H9 (cell line): ENCODE data around the gene FMO2. TPM values are rescaled to one million over a fixed set of nuclear protein-coding genes. Genes with fewer than 3 reads are reported as not detected.

ENCODE experiments used
- DNase-seq: peaks from one replicate; pipeline ENCODE4 v3.0.0-alpha.2; 2017
- H2AFZ ChIP-seq: one replicate; pipeline ENCODE4 v1.6.1; 2013; ENCODE audit warnings: mild to moderate bottlenecking, low read length, control low read depth, moderate library complexity
- H2AK5ac ChIP-seq: 2 replicates; pipeline ENCODE4 v1.6.1; 2013; ENCODE audit warnings: low read length, control low read depth, mixed read lengths; ENCODE audit not compliant: insufficient read length
- H2BK120ac ChIP-seq: one replicate; pipeline ENCODE4 v1.6.1; 2013; ENCODE audit warnings: low read depth, mild to moderate bottlenecking, low read length, control low read depth, inconsistent platforms; ENCODE audit not compliant: poor library complexity, severe bottlenecking
- H2BK12ac ChIP-seq: 2 replicates; pipeline ENCODE4 v1.6.1; 2013; ENCODE audit warnings: low read length, control low read depth, mixed read lengths, low read depth; ENCODE audit not compliant: insufficient read length
- H2BK15ac ChIP-seq: 2 replicates; pipeline ENCODE4 v1.6.1; 2013; ENCODE audit warnings: low read depth, low read length, control low read depth
- H2BK20ac ChIP-seq: one replicate; pipeline ENCODE4 v1.6.1; 2013; ENCODE audit warnings: low read depth, mild to moderate bottlenecking, low read length, control low read depth, inconsistent platforms; ENCODE audit not compliant: poor library complexity, severe bottlenecking
- H2BK5ac ChIP-seq: 2 replicates; pipeline ENCODE4 v1.6.1; 2013; ENCODE audit warnings: low read length, control low read depth, mixed read lengths; ENCODE audit not compliant: insufficient read length
- H3K14ac ChIP-seq: 2 replicates; pipeline ENCODE4 v1.6.1; 2013; ENCODE audit warnings: low read length, control low read depth; ENCODE audit not compliant: insufficient read depth
- H3K18ac ChIP-seq: 2 replicates; pipeline ENCODE4 v1.6.1; 2013; ENCODE audit warnings: low read depth, mild to moderate bottlenecking, mixed read lengths, low read length, control low read depth; ENCODE audit not compliant: insufficient read length
- H3K23ac ChIP-seq: 2 replicates; pipeline ENCODE4 v1.6.1; 2013; ENCODE audit warnings: low read length, control low read depth, mixed read lengths, low read depth; ENCODE audit not compliant: insufficient read length
- H3K23me2 ChIP-seq: 2 replicates; pipeline ENCODE4 v1.6.1; 2013; ENCODE audit warnings: low read depth, mild to moderate bottlenecking, mixed read lengths, low read length, control low read depth; ENCODE audit not compliant: insufficient read length, poor library complexity, severe bottlenecking
- H3K27ac ChIP-seq: 2 replicates; pipeline ENCODE4 v1.5.1; 2013; ENCODE audit warnings: low read length, control low read depth, mixed read lengths, low read depth; ENCODE audit not compliant: insufficient read length
- H3K27me3 ChIP-seq: 2 replicates; pipeline ENCODE4 v1.6.1; 2013; ENCODE audit warnings: low read length, control low read depth, inconsistent platforms; ENCODE audit not compliant: insufficient read depth
- H3K4ac ChIP-seq: 2 replicates; pipeline ENCODE4 v1.6.1; 2013; ENCODE audit warnings: low read depth, mild to moderate bottlenecking, control low read depth, inconsistent platforms, low read length, moderate library complexity
- H3K4me1 ChIP-seq: 2 replicates; pipeline ENCODE4 v1.6.1; 2013; ENCODE audit warnings: low read length, control low read depth, inconsistent platforms; ENCODE audit not compliant: insufficient read depth
- H3K4me2 ChIP-seq: 2 replicates; pipeline ENCODE4 v1.6.1; 2013; ENCODE audit warnings: low read length, control low read depth, mixed read lengths; ENCODE audit not compliant: insufficient read length, insufficient read depth
- H3K56ac ChIP-seq: 2 replicates; pipeline ENCODE4 v1.6.1; 2013; ENCODE audit warnings: low read depth, mild to moderate bottlenecking, mixed read lengths, low read length, control low read depth; ENCODE audit not compliant: insufficient read length
- H3K79me1 ChIP-seq: 2 replicates; pipeline ENCODE4 v1.6.1; 2013; ENCODE audit warnings: low read depth, mild to moderate bottlenecking, moderate library complexity, low read length, control low read depth, inconsistent platforms; ENCODE audit not compliant: insufficient read depth, poor library complexity, severe bottlenecking
- H3K79me2 ChIP-seq: 2 replicates; pipeline ENCODE4 v1.6.1; 2013; ENCODE audit warnings: low read length, control low read depth, inconsistent platforms; ENCODE audit not compliant: insufficient read depth
- H3K9ac ChIP-seq: 2 replicates; pipeline ENCODE4 v1.6.1; 2013; ENCODE audit warnings: low read length, control low read depth, mixed read lengths; ENCODE audit not compliant: insufficient read length; ENCODE audit errors: extremely low read depth
- H3K9me3 ChIP-seq: one replicate; pipeline ENCODE4 v1.6.1; 2013; ENCODE audit warnings: low read depth, low read length, inconsistent platforms; ENCODE audit not compliant: control insufficient read depth
- H3T11ph ChIP-seq: one replicate; pipeline ENCODE4 v1.6.1; 2013; ENCODE audit warnings: mild to moderate bottlenecking, low read length, control low read depth, inconsistent platforms
- H4K20me1 ChIP-seq: one replicate; pipeline ENCODE4 v1.6.1; 2013; ENCODE audit not compliant: control insufficient read depth, insufficient read length, insufficient read depth
- H4K5ac ChIP-seq: 2 replicates; pipeline ENCODE4 v1.6.1; 2013; ENCODE audit warnings: low read depth, mild to moderate bottlenecking, mixed read lengths, low read length, control low read depth; ENCODE audit not compliant: insufficient read length
- H4K8ac ChIP-seq: replicated peaks from 2 replicates; pipeline ENCODE4 v1.6.1; 2013; ENCODE audit warnings: low read length, control low read depth, mixed read lengths, low read depth; ENCODE audit not compliant: insufficient read length
- H4K91ac ChIP-seq: 2 replicates; pipeline ENCODE4 v1.6.1; 2013; ENCODE audit warnings: low read depth, mild to moderate bottlenecking, moderate library complexity, mixed read lengths, low read length, control low read depth; ENCODE audit not compliant: insufficient read length
- H3K27ac Mint-ChIP-seq, 3 experiments: 2 replicates in 2 of 3; 3 replicates in 1 of 3; pipeline ENCODE4 v1.8.0; 2020 to 2021; ENCODE audit warnings: mixed read lengths in 3 of 3, mild to moderate bottlenecking in 1 of 3, moderate library complexity in 1 of 3
- H3K27me3 Mint-ChIP-seq: 2 replicates; pipeline ENCODE4 v1.8.0; 2021; ENCODE audit warnings: low read depth, mild to moderate bottlenecking, moderate library complexity, mixed read lengths
- H3K36me3 Mint-ChIP-seq, 3 experiments: 2 replicates in 2 of 3; 3 replicates in 1 of 3; pipeline ENCODE4 v1.8.0; 2020 to 2021; ENCODE audit warnings: low read depth in 3 of 3, mixed read lengths in 3 of 3; ENCODE audit not compliant: insufficient read depth in 1 of 3
- H3K4me1 Mint-ChIP-seq, 2 experiments: 2 replicates each; pipeline ENCODE4 v1.8.0; 2020; ENCODE audit warnings: mixed read lengths in 2 of 2
- H3K4me3 Mint-ChIP-seq, 2 experiments: 2 replicates in 1 of 2; 3 replicates in 1 of 2; pipeline ENCODE4 v1.8.0; 2020 to 2021; ENCODE audit warnings: mild to moderate bottlenecking in 2 of 2, mixed read lengths in 2 of 2, moderate library complexity in 1 of 2
- H3K9me3 Mint-ChIP-seq, 2 experiments: 2 replicates in 1 of 2; 3 replicates in 1 of 2; pipeline ENCODE4 v1.8.0; 2020; ENCODE audit warnings: mild to moderate bottlenecking in 2 of 2, mixed read lengths in 2 of 2, moderate library complexity in 1 of 2
- WGBS: extraction: QIAGEN DNeasy Blood & Tissue Kit; methylation state at CpG from one replicate; pipeline ENCODE4 v1.1.7; 2013; ENCODE audit warnings: missing lambda C conversion rate, low lambda C conversion rate, mixed read lengths; ENCODE audit not compliant: insufficient read length; ENCODE audit errors: extremely low coverage; 5-methylcytosine and 5-hydroxymethylcytosine counted together
- total RNA-seq: library from RNA; stranded (reverse); gene quantifications from 2 replicates; pipeline ENCODE4 v1.2.1, GENCODE V29; 2021
- TF ChIP-seq, protein P1 (sequence below): fragments of 200-600 bp; sonication (generic); conservative IDR thresholded peaks from 3 replicates; pipeline ENCODE4 v1.8.0; 2021; ENCODE audit warnings: antibody characterized with exemption, mild to moderate bottlenecking

The FMO2 gene
- total RNA-seq, 1 experiment from 2014 or later = not detected

- Histone ChIP-seq H3K23me2 (peaks cover 6% of the 10 kb centered on the region), H2BK120ac (peak overlapping the region; percentile 23), H2BK5ac (no peak overlapping the region), H2BK15ac (no peak overlapping the region), H3K27ac (peak overlapping the region; percentile 81), H3K9me3 (no peaks in the 10 kb centered on the region), H2AK5ac (no peak overlapping the region), H2AFZ (no peak overlapping the region), H2BK12ac (no peak overlapping the region), H3K18ac (peak overlapping the region; percentile 50), H3K9ac (peak overlapping the region; percentile 43), H4K20me1 (no peaks in the 10 kb centered on the region), H2BK20ac (peak overlapping the region; percentile 27), H3K14ac (no peak overlapping the region), H4K5ac (no peak overlapping the region), H4K8ac (no peak overlapping the region), H3K79me1 (no peaks in the 10 kb centered on the region), H3K79me2 (no peaks in the 10 kb centered on the region), H3K27me3 (no peaks in the 10 kb centered on the region), H3K4me2 (peak overlapping the region; percentile 16), H3K4ac (no peak overlapping the region; the same call in 1 of the 2 replicates), H3K56ac (no peak overlapping the region), H3T11ph (no peak overlapping the region), H3K23ac (no peak overlapping the region), H3K4me1 (peaks cover 16% of the 10 kb centered on the region; the same call in 1 of the 2 replicates), H4K91ac (no peak overlapping the region)
- DNase-seq = no peak
- TF ChIP-seq, protein P1, sequence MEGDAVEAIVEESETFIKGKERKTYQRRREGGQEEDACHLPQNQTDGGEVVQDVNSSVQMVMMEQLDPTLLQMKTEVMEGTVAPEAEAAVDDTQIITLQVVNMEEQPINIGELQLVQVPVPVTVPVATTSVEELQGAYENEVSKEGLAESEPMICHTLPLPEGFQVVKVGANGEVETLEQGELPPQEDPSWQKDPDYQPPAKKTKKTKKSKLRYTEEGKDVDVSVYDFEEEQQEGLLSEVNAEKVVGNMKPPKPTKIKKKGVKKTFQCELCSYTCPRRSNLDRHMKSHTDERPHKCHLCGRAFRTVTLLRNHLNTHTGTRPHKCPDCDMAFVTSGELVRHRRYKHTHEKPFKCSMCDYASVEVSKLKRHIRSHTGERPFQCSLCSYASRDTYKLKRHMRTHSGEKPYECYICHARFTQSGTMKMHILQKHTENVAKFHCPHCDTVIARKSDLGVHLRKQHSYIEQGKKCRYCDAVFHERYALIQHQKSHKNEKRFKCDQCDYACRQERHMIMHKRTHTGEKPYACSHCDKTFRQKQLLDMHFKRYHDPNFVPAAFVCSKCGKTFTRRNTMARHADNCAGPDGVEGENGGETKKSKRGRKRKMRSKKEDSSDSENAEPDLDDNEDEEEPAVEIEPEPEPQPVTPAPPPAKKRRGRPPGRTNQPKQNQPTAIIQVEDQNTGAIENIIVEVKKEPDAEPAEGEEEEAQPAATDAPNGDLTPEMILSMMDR = no peak
- Mint-ChIP-seq H3K4me3 (peak overlapping the region; percentile 68 to 83), H3K27me3 (no peaks in the 10 kb centered on the region; the same call in 1 of the 2 replicates), H3K9me3 (peaks cover 15% of the 10 kb centered on the region in 2 experiments; a peak in 4 of 5 replicates), H3K4me1 (peaks cover 52 to 55% of the 10 kb centered on the region in 2 experiments), H3K36me3 (peaks cover 11 to 20% (median 12%) of the 10 kb centered on the region in 3 experiments; a peak in 6 of 7 replicates), H3K27ac (peak overlapping the region; percentile 97 to 100 (median 99))
- no CpG with 5 or more reads among the region's 2 CpGs for WGBS
These were observed 34.4 kb downstream of the FMO2 start for GRCh38 chr1:171219346-171220080.
